Measurements from ENCODE around the gene SSC4D. TPM values are rescaled to one million over a fixed set of nuclear protein-coding genes. Genes with fewer than 3 reads are reported as not detected.
A peak's percentile ranks its signal among the peaks of the same experiment; 100 is the strongest.

The SSC4D gene
- total and polyA plus RNA-seq, 10 donors: 0.11 to 1.5 (median 0.66) TPM

GRCh38 chr7:76430211-76430610, 20.7 kb upstream of the SSC4D start:
- Histone ChIP-seq H3K27me3 (replicated peaks in 1 of 7) (no peaks in the 10 kb centered on the region), H3K4me3 (no peak overlapping the region), H3K36me3 (peaks cover 0 to 5% (median 0%) of the 10 kb centered on the region in 6 donors), H3K27ac (no peak overlapping the region), H3K4me1 (peaks cover 0 to 10% (median 0%) of the 10 kb centered on the region in 6 donors), H3K9me3 (no peaks in the 10 kb centered on the region)
- intact Hi-C loops (cut with DNase I; ENCODE audit: low total_unique reads): no loop called here
- 92 to 95% (median 95%) methylated on average over 7 to 9 of the region's 9 CpGs for WGBS, 5 donors
- no peak for DNase-seq
- no peak for TF ChIP-seq POLR2AphosphoS5 (IDR thresholded peaks at IDR 0.05)
- TF ChIP-seq CTCF (IDR thresholded peaks at IDR 0.05 in 8 of 11, conservative IDR thresholded peaks at IDR 0.05 in 3 of 11): no peak
- TF ChIP-seq POLR2A (IDR thresholded peaks at IDR 0.05): no peak

- Histone ChIP-seq H3K9me3 (no peaks in the 10 kb centered on the region), H3K27ac (no peak overlapping the region), H3K4me1 (peaks cover 0 to 10% (median 0%) of the 10 kb centered on the region in 6 donors), H3K4me3 (no peak overlapping the region), H3K27me3 (replicated peaks in 1 of 7) (no peaks in the 10 kb centered on the region), H3K36me3 (no peaks in the 10 kb centered on the region)
- no peak for DNase-seq
- WGBS, 5 donors: 56 to 83% (median 79%) methylated on average over 9 to 18 of the region's 18 CpGs
- intact Hi-C loops (cut with DNase I; ENCODE audit: low total_unique reads): no loop called here
- TF ChIP-seq POLR2AphosphoS5 (IDR thresholded peaks at IDR 0.05) (peak in 2 of 3 donors; percentile 47 to 56), POLR2A (IDR thresholded peaks at IDR 0.05) (no peak)
Measured at GRCh38 chr7:76428868-76429805, 19.6 kb upstream of the SSC4D start.

- no peak for DNase-seq
- H3K36me3 ChIP-seq: no peaks in the 10 kb centered on the region
- 87 to 93% (median 90%) methylated on average over 13 of the region's 13 CpGs for WGBS, 5 donors
- H3K4me1 ChIP-seq: peaks cover 0 to 10% (median 0%) of the 10 kb centered on the region in 6 donors
- TF ChIP-seq CTCF (IDR thresholded peaks at IDR 0.05 in 8 of 11, conservative IDR thresholded peaks at IDR 0.05 in 3 of 11): no peak
- no peak for TF ChIP-seq POLR2A (IDR thresholded peaks at IDR 0.05)
- no peak for TF ChIP-seq POLR2AphosphoS5 (IDR thresholded peaks at IDR 0.05)
- intact Hi-C loops (cut with DNase I; ENCODE audit: low total_unique reads): no loop called here
- no peak overlapping the region for H3K4me3 ChIP-seq
- H3K9me3 ChIP-seq: no peaks in the 10 kb centered on the region
- H3K27ac ChIP-seq: no peak overlapping the region
- H3K27me3 ChIP-seq (replicated peaks in 1 of 7): no peaks in the 10 kb centered on the region
Measured at GRCh38 chr7:76428149-76428823, 18.8 kb upstream of the SSC4D start.

GRCh38 chr7:76427635-76428034, 18.1 kb upstream of the SSC4D start:
- Histone ChIP-seq H3K27ac (no peak overlapping the region), H3K27me3 (replicated peaks in 1 of 7) (no peaks in the 10 kb centered on the region), H3K9me3 (no peaks in the 10 kb centered on the region), H3K4me1 (peaks cover 0 to 10% (median 0%) of the 10 kb centered on the region in 6 donors), H3K36me3 (no peaks in the 10 kb centered on the region), H3K4me3 (no peak overlapping the region)
- WGBS, 5 donors: 85 to 93% (median 90%) methylated on average over 5 of the region's 5 CpGs
- TF ChIP-seq POLR2AphosphoS5 (IDR thresholded peaks at IDR 0.05): no peak
- no peak for TF ChIP-seq POLR2A (IDR thresholded peaks at IDR 0.05)
- TF ChIP-seq CTCF (IDR thresholded peaks at IDR 0.05 in 8 of 11, conservative IDR thresholded peaks at IDR 0.05 in 3 of 11): no peak
- intact Hi-C loops (cut with DNase I; ENCODE audit: low total_unique reads): no loop called here
- DNase-seq: no peak

All from spleen (tissue), 11 donors.